ENCODE data around the gene OXLD1.

The OXLD1 gene

GRCh38 chr17:81659038-81659437, 7.4 kb downstream of the OXLD1 start:
- H3K36me3 ChIP-seq (ENCODE audit: control insufficient read depth in 2 of 2, insufficient read depth in 1 of 2, low read length in 2 of 2) = peaks cover 0 to under 1% of the 10 kb centered on the region in 2 experiments; a peak in 2 of 3 replicates
- H3K4me1 ChIP-seq (ENCODE audit: control insufficient read depth, insufficient read depth, low read length) = no peaks in the 10 kb centered on the region
- CTCF ChIA-PET = no interaction called here
- no peak overlapping the region for H3K4me3 ChIP-seq (ENCODE audit: low read depth, low read length)
- no peaks in the 10 kb centered on the region for H3K9me3 ChIP-seq (ENCODE audit: control insufficient read depth, insufficient read depth, low read depth, low read length)
- H3K27ac ChIP-seq (ENCODE audit: extremely low read depth, low read depth, low read length) = no peak overlapping the region
- POLR2A ChIA-PET = interaction anchor here (0.7 to 1.6 kb wide), 3 partner anchors 8 to 378 kb away, joined by 4 to 8 read pairs (median 5); partner anchors contain the start of genes CCDC137, DCXR and OXLD1
- TF ChIP-seq ZNF280D (tag by site-specific recombination; IDR thresholded peaks at IDR 0.05) = no peak
- no peak for TF ChIP-seq YY1 (tag by site-specific recombination; IDR thresholded peaks at IDR 0.05)
- no peak for TF ChIP-seq ELK4 (IDR thresholded peaks at IDR 0.05; ENCODE audit: borderline replicate concordance, low read depth, low read length)
- TF ChIP-seq ZNF658 (tag by site-specific recombination; IDR thresholded peaks at IDR 0.05) = no peak
- TF ChIP-seq ZNF664 (tag by site-specific recombination; IDR thresholded peaks at IDR 0.05) = no peak
- TF ChIP-seq KLF1 (tag by site-specific recombination; IDR thresholded peaks at IDR 0.05) = no peak
- no peak for TF ChIP-seq ZNF768 (tag by site-specific recombination; IDR thresholded peaks at IDR 0.05)
- TF ChIP-seq AEBP2 (tag by site-specific recombination; IDR thresholded peaks at IDR 0.05; ENCODE audit: borderline replicate concordance) = no peak
- no peak for TF ChIP-seq CTCF (tag by site-specific recombination; IDR thresholded peaks at IDR 0.05)
- TF ChIP-seq ZNF37A (tag by site-specific recombination; IDR thresholded peaks at IDR 0.05) = no peak
- TF ChIP-seq ZNF214 (tag by site-specific recombination; IDR thresholded peaks at IDR 0.05; ENCODE audit: borderline replicate concordance) = no peak
- no peak for TF ChIP-seq OVOL3 (tag by site-specific recombination; IDR thresholded peaks at IDR 0.05)
- no peak for TF ChIP-seq ZNF548 (tag by site-specific recombination; IDR thresholded peaks at IDR 0.05)
- no peak for TF ChIP-seq ZNF600 (tag by site-specific recombination; IDR thresholded peaks at IDR 0.05)
- no peak for TF ChIP-seq ZBTB8A (tag by site-specific recombination; IDR thresholded peaks at IDR 0.05)
- no peak for TF ChIP-seq ZNF221 (tag by site-specific recombination; IDR thresholded peaks at IDR 0.05; ENCODE audit: borderline replicate concordance)
- TF ChIP-seq ZBTB6 (tag by site-specific recombination; IDR thresholded peaks at IDR 0.05) = no peak
- no peak for TF ChIP-seq PATZ1 (tag by site-specific recombination; IDR thresholded peaks at IDR 0.05)
- TF ChIP-seq KLF9 (tag by site-specific recombination; IDR thresholded peaks at IDR 0.05; ENCODE audit: low read depth) = no peak
- TF ChIP-seq ZNF621 (tag by site-specific recombination; IDR thresholded peaks at IDR 0.05) = no peak
